Measurements from ENCODE around the gene MFN1. TPM values are rescaled to one million over a fixed set of nuclear protein-coding genes. Genes with fewer than 3 reads are reported as not detected.

MFN1 gene
- total RNA-seq, 1 donor from 2014 or later, result 56.9 TPM

- DNase-seq (ENCODE audit: extremely low spot score, unreplicated experiment), result no peak
Measured at GRCh38 chr3:179436517-179436916, 89.0 kb downstream of the MFN1 start.

GRCh38 chr3:179438841-179439240, 91.3 kb downstream of the MFN1 start:
- no peak for DNase-seq (ENCODE audit: extremely low spot score, unreplicated experiment)
- Mint-ChIP-seq H3K27me3 (ENCODE audit: unreplicated experiment) (no peaks in the 10 kb centered on the region), H3K36me3 (ENCODE audit: unreplicated experiment) (peaks cover 8% of the 10 kb centered on the region), H3K27ac (ENCODE audit: unreplicated experiment) (no peak overlapping the region), H3K4me3 (ENCODE audit: unreplicated experiment) (no peak overlapping the region), H3K9me3 (ENCODE audit: unreplicated experiment) (no peaks in the 10 kb centered on the region), H3K4me1 (ENCODE audit: unreplicated experiment) (peaks cover 18% of the 10 kb centered on the region)
- TF ChIP-seq, protein P1, sequence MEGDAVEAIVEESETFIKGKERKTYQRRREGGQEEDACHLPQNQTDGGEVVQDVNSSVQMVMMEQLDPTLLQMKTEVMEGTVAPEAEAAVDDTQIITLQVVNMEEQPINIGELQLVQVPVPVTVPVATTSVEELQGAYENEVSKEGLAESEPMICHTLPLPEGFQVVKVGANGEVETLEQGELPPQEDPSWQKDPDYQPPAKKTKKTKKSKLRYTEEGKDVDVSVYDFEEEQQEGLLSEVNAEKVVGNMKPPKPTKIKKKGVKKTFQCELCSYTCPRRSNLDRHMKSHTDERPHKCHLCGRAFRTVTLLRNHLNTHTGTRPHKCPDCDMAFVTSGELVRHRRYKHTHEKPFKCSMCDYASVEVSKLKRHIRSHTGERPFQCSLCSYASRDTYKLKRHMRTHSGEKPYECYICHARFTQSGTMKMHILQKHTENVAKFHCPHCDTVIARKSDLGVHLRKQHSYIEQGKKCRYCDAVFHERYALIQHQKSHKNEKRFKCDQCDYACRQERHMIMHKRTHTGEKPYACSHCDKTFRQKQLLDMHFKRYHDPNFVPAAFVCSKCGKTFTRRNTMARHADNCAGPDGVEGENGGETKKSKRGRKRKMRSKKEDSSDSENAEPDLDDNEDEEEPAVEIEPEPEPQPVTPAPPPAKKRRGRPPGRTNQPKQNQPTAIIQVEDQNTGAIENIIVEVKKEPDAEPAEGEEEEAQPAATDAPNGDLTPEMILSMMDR (IDR thresholded peaks at IDR 0.05), result no peak

More at GRCh38 chr3:179436517-179436916, 89.0 kb downstream of the MFN1 start:
- H3K27ac Mint-ChIP-seq (ENCODE audit: unreplicated experiment), result no peak overlapping the region
- no peaks in the 10 kb centered on the region for H3K9me3 Mint-ChIP-seq (ENCODE audit: unreplicated experiment)
- H3K4me3 Mint-ChIP-seq (ENCODE audit: unreplicated experiment), result no peak overlapping the region
- TF ChIP-seq, protein P1 (IDR thresholded peaks at IDR 0.05), result no peak
- peaks cover 41% of the 10 kb centered on the region for H3K4me1 Mint-ChIP-seq (ENCODE audit: unreplicated experiment)
- H3K27me3 Mint-ChIP-seq (ENCODE audit: unreplicated experiment), result no peaks in the 10 kb centered on the region
- H3K36me3 Mint-ChIP-seq (ENCODE audit: unreplicated experiment), result peaks cover 6% of the 10 kb centered on the region

Other genes with a start within 250 kb of the MFN1 start
- 42.1 and 48.1 TPM in 2 replicates for gene PIK3CA, start 199.4 kb upstream of the MFN1 start, total RNA-seq
- gene KCNMB3, start 96.6 kb upstream of the MFN1 start, total RNA-seq, result 2.6 and 3.2 TPM in 2 replicates
- 31.2 and 33.4 TPM in 2 replicates for gene ZNF639, start 24.7 kb upstream of the MFN1 start, total RNA-seq
- 56.7 and 58.3 TPM in 2 replicates for gene GNB4, start 103.8 kb downstream of the MFN1 start, total RNA-seq
- gene ACTL6A, start 215.2 kb downstream of the MFN1 start, total RNA-seq, result 46.5 and 49.8 TPM in 2 replicates